HEK293 (cell line): ENCODE results near the gene LCMT1.

Source experiments
- HOXC10 ChIP-seq: sonication (generic); formaldehyde crosslinking; IDR thresholded peaks from 2 replicates; pipeline ENCODE4 v1.8.1; 2023; ENCODE audit warnings: mild to moderate bottlenecking, missing genetic modification reagents
- MYNN ChIP-seq: fragments of 450-650 bp; formaldehyde crosslinking; IDR thresholded peaks from 2 replicates; pipeline ENCODE4 v1.5.1; 2016; ENCODE audit warnings: missing biosample characterization, missing genetic modification characterization, borderline replicate concordance
- OVOL3 ChIP-seq: fragments of 450-650 bp; formaldehyde crosslinking; IDR thresholded peaks from 2 replicates; pipeline ENCODE4 v1.5.1; 2016; ENCODE audit warnings: missing biosample characterization, missing genetic modification characterization
- SALL2 ChIP-seq: fragments of 450-650 bp; formaldehyde crosslinking; IDR thresholded peaks from 2 replicates; pipeline ENCODE4 v1.5.0; 2017; ENCODE audit warnings: missing biosample characterization, mild to moderate bottlenecking, missing genetic modification characterization, borderline replicate concordance
- ZBTB20 ChIP-seq: fragments of 450-650 bp; formaldehyde crosslinking; IDR thresholded peaks from 2 replicates; pipeline ENCODE4 v1.5.1; 2016; ENCODE audit warnings: missing biosample characterization, missing genetic modification characterization
- ZFP69B ChIP-seq: fragments of 450-650 bp; formaldehyde crosslinking; IDR thresholded peaks from 2 replicates; pipeline ENCODE4 v1.5.1; 2016; ENCODE audit warnings: missing biosample characterization, missing genetic modification characterization
- ZNF174 ChIP-seq: fragments of 450-650 bp; formaldehyde crosslinking; IDR thresholded peaks from 2 replicates; pipeline ENCODE4 v1.5.0; 2017; ENCODE audit warnings: missing biosample characterization, mild to moderate bottlenecking, missing genetic modification characterization
- ZNF23 ChIP-seq: fragments of 450-650 bp; formaldehyde crosslinking; IDR thresholded peaks from 2 replicates; pipeline ENCODE4 v1.5.1; 2016; ENCODE audit warnings: missing biosample characterization, missing genetic modification characterization, borderline replicate concordance
- ZNF239 ChIP-seq: fragments of 450-650 bp; formaldehyde crosslinking; IDR thresholded peaks from 2 replicates; pipeline ENCODE4 v1.5.1; 2016; ENCODE audit warnings: missing biosample characterization, missing genetic modification characterization
- ZNF335 ChIP-seq: fragments of 450-650 bp; formaldehyde crosslinking; conservative IDR thresholded peaks from 2 replicates; pipeline ENCODE4 v1.5.1; 2016; ENCODE audit warnings: missing biosample characterization, missing genetic modification characterization
- ZNF629 ChIP-seq: fragments of 450-650 bp; formaldehyde crosslinking; IDR thresholded peaks from 2 replicates; pipeline ENCODE4 v1.5.1; 2017; ENCODE audit warnings: missing biosample characterization, missing genetic modification characterization
- TF ChIP-seq, protein P1 (sequence below): fragments of 450-650 bp; formaldehyde crosslinking; IDR thresholded peaks from 2 replicates; pipeline ENCODE4 v1.5.1; 2016; ENCODE audit warnings: missing biosample characterization, missing genetic modification characterization
- TF ChIP-seq, protein P2 (sequence below): fragments of 450-650 bp; formaldehyde crosslinking; conservative IDR thresholded peaks from 2 replicates; pipeline ENCODE4 v1.5.1; 2016; ENCODE audit warnings: low read depth, missing biosample characterization, missing genetic modification characterization
- TF ChIP-seq, protein P3 (sequence below): fragments of 450-650 bp; formaldehyde crosslinking; IDR thresholded peaks from 2 replicates; pipeline ENCODE4 v1.5.1; 2016; ENCODE audit warnings: missing biosample characterization, missing genetic modification characterization, borderline replicate concordance
- TF ChIP-seq, protein P4 (sequence below): fragments of 450-650 bp; formaldehyde crosslinking; IDR thresholded peaks from 2 replicates; pipeline ENCODE4 v1.5.1; 2016; ENCODE audit warnings: missing biosample characterization, missing genetic modification characterization
- TF ChIP-seq, protein P5 (sequence below): fragments of 450-650 bp; formaldehyde crosslinking; IDR thresholded peaks from 2 replicates; pipeline ENCODE4 v1.5.1; 2016; ENCODE audit warnings: missing biosample characterization, missing genetic modification characterization, low read depth
- TF ChIP-seq, protein P6 (sequence below): sonication (generic); formaldehyde crosslinking; IDR thresholded peaks from 2 replicates; pipeline ENCODE4 v1.8.1; 2022; ENCODE audit warnings: mild to moderate bottlenecking, moderate library complexity, missing genetic modification reagents
- TF ChIP-seq, protein P7 (sequence below): fragments of 450-650 bp; formaldehyde crosslinking; IDR thresholded peaks from 2 replicates; pipeline ENCODE4 v1.5.1; 2016; ENCODE audit warnings: missing biosample characterization, missing genetic modification characterization

LCMT1 gene

DNA sequence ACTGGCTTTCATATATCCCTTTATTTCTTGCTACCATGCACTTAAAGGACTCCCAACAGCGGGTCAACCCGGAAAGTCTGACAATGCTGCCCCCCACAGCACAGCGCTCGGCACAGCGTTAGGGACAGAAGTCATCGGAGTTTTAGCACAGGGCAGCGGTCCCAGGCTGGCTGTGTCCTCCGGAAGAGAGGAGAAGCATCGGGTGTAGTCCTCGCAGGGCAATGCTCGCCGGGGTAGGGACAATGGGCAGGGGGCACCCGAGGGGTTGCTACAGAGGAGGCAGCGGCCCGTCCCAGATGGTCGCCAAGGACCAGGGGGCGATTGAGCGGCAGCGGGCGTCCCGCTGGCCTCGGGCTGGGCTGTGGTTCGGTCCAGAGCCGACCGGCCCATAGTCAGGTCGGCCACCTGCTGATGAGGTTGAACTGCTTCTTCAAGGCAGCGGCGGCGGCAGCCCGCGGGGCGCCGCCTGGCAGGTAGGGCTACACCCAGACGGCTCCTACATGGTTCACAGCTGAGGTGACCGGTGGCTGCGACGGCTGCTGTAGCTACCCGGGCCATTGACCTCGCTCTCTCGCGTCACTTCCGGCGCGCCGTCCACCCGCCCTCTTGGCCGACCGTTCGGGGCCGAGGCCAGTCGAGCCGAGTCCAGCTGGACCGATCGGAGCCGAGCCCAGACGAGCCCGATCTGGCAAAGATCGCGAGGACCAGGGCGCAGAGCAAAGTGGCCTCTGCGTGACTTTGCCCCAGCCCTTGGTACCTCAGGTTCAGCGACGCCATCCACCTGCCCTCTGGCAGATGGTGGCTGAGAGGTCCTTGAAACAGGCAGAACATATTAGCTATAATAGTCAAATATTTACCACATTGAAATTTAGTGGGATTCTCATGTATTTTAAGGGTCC lies 4.7 kb upstream of the LCMT1 start (continued):
- TF ChIP-seq, protein P1, sequence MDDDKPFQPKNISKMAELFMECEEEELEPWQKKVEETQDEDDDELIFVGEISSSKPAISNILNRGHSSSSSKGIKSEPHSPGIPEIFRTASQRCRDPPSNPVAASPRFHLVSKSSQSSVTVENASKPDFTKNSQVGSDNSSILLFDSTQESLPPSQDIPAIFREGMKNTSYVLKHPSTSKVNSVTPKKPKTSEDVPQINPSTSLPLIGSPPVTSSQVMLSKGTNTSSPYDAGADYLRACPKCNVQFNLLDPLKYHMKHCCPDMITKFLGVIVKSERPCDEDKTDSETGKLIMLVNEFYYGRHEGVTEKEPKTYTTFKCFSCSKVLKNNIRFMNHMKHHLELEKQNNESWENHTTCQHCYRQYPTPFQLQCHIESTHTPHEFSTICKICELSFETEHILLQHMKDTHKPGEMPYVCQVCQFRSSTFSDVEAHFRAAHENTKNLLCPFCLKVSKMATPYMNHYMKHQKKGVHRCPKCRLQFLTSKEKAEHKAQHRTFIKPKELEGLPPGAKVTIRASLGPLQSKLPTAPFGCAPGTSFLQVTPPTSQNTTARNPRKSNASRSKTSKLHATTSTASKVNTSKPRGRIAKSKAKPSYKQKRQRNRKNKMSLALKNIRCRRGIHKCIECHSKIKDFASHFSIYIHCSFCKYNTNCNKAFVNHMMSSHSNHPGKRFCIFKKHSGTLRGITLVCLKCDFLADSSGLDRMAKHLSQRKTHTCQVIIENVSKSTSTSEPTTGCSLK (tag by site-specific recombination) = no peak
- TF ChIP-seq, protein P2, sequence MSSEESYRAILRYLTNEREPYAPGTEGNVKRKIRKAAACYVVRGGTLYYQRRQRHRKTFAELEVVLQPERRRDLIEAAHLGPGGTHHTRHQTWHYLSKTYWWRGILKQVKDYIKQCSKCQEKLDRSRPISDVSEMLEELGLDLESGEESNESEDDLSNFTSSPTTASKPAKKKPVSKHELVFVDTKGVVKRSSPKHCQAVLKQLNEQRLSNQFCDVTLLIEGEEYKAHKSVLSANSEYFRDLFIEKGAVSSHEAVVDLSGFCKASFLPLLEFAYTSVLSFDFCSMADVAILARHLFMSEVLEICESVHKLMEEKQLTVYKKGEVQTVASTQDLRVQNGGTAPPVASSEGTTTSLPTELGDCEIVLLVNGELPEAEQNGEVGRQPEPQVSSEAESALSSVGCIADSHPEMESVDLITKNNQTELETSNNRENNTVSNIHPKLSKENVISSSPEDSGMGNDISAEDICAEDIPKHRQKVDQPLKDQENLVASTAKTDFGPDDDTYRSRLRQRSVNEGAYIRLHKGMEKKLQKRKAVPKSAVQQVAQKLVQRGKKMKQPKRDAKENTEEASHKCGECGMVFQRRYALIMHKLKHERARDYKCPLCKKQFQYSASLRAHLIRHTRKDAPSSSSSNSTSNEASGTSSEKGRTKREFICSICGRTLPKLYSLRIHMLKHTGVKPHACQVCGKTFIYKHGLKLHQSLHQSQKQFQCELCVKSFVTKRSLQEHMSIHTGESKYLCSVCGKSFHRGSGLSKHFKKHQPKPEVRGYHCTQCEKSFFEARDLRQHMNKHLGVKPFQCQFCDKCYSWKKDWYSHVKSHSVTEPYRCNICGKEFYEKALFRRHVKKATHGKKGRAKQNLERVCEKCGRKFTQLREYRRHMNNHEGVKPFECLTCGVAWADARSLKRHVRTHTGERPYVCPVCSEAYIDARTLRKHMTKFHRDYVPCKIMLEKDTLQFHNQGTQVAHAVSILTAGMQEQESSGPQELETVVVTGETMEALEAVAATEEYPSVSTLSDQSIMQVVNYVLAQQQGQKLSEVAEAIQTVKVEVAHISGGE = peak; percentile 88
- TF ChIP-seq ZNF23 (tag by site-specific recombination) (no peak), MYNN (tag by site-specific recombination) (no peak), HOXC10 (no peak), ZNF174 (tag by site-specific recombination) (no peak), ZNF239 (tag by site-specific recombination) (no peak), ZFP69B (peak; percentile 48; the same call in 1 of the 2 replicates), ZNF629 (tag by site-specific recombination) (peak; percentile 85), SALL2 (tag by site-specific recombination) (no peak), ZNF335 (tag by site-specific recombination) (peak; percentile 83), ZBTB20 (tag by site-specific recombination) (peak; percentile 44; the same call in 1 of the 2 replicates), OVOL3 (no peak)
- TF ChIP-seq, protein P3, sequence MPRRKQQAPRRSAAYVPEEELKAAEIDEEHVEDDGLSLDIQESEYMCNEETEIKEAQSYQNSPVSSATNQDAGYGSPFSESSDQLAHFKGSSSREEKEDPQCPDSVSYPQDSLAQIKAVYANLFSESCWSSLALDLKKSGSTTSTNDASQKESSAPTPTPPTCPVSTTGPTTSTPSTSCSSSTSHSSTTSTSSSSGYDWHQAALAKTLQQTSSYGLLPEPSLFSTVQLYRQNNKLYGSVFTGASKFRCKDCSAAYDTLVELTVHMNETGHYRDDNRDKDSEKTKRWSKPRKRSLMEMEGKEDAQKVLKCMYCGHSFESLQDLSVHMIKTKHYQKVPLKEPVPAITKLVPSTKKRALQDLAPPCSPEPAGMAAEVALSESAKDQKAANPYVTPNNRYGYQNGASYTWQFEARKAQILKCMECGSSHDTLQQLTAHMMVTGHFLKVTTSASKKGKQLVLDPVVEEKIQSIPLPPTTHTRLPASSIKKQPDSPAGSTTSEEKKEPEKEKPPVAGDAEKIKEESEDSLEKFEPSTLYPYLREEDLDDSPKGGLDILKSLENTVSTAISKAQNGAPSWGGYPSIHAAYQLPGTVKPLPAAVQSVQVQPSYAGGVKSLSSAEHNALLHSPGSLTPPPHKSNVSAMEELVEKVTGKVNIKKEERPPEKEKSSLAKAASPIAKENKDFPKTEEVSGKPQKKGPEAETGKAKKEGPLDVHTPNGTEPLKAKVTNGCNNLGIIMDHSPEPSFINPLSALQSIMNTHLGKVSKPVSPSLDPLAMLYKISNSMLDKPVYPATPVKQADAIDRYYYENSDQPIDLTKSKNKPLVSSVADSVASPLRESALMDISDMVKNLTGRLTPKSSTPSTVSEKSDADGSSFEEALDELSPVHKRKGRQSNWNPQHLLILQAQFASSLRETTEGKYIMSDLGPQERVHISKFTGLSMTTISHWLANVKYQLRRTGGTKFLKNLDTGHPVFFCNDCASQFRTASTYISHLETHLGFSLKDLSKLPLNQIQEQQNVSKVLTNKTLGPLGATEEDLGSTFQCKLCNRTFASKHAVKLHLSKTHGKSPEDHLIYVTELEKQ (tag by site-specific recombination) = 0 out of 2 replicates have a peak, but pooled peaks have one; percentile 35
- TF ChIP-seq, protein P4, sequence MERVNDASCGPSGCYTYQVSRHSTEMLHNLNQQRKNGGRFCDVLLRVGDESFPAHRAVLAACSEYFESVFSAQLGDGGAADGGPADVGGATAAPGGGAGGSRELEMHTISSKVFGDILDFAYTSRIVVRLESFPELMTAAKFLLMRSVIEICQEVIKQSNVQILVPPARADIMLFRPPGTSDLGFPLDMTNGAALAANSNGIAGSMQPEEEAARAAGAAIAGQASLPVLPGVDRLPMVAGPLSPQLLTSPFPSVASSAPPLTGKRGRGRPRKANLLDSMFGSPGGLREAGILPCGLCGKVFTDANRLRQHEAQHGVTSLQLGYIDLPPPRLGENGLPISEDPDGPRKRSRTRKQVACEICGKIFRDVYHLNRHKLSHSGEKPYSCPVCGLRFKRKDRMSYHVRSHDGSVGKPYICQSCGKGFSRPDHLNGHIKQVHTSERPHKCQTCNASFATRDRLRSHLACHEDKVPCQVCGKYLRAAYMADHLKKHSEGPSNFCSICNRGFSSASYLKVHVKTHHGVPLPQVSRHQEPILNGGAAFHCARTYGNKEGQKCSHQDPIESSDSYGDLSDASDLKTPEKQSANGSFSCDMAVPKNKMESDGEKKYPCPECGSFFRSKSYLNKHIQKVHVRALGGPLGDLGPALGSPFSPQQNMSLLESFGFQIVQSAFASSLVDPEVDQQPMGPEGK (tag by site-specific recombination) = peak; percentile 28
- TF ChIP-seq, protein P5, sequence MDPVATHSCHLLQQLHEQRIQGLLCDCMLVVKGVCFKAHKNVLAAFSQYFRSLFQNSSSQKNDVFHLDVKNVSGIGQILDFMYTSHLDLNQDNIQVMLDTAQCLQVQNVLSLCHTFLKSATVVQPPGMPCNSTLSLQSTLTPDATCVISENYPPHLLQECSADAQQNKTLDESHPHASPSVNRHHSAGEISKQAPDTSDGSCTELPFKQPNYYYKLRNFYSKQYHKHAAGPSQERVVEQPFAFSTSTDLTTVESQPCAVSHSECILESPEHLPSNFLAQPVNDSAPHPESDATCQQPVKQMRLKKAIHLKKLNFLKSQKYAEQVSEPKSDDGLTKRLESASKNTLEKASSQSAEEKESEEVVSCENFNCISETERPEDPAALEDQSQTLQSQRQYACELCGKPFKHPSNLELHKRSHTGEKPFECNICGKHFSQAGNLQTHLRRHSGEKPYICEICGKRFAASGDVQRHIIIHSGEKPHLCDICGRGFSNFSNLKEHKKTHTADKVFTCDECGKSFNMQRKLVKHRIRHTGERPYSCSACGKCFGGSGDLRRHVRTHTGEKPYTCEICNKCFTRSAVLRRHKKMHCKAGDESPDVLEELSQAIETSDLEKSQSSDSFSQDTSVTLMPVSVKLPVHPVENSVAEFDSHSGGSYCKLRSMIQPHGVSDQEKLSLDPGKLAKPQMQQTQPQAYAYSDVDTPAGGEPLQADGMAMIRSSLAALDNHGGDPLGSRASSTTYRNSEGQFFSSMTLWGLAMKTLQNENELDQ (tag by site-specific recombination) = no peak
- TF ChIP-seq, protein P6, sequence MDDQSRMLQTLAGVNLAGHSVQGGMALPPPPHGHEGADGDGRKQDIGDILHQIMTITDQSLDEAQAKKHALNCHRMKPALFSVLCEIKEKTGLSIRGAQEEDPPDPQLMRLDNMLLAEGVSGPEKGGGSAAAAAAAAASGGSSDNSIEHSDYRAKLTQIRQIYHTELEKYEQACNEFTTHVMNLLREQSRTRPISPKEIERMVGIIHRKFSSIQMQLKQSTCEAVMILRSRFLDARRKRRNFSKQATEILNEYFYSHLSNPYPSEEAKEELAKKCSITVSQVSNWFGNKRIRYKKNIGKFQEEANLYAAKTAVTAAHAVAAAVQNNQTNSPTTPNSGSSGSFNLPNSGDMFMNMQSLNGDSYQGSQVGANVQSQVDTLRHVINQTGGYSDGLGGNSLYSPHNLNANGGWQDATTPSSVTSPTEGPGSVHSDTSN (CRISPR knock-in tag) = peak; percentile 59; the same call in 1 of the 2 replicates
- TF ChIP-seq, protein P7, sequence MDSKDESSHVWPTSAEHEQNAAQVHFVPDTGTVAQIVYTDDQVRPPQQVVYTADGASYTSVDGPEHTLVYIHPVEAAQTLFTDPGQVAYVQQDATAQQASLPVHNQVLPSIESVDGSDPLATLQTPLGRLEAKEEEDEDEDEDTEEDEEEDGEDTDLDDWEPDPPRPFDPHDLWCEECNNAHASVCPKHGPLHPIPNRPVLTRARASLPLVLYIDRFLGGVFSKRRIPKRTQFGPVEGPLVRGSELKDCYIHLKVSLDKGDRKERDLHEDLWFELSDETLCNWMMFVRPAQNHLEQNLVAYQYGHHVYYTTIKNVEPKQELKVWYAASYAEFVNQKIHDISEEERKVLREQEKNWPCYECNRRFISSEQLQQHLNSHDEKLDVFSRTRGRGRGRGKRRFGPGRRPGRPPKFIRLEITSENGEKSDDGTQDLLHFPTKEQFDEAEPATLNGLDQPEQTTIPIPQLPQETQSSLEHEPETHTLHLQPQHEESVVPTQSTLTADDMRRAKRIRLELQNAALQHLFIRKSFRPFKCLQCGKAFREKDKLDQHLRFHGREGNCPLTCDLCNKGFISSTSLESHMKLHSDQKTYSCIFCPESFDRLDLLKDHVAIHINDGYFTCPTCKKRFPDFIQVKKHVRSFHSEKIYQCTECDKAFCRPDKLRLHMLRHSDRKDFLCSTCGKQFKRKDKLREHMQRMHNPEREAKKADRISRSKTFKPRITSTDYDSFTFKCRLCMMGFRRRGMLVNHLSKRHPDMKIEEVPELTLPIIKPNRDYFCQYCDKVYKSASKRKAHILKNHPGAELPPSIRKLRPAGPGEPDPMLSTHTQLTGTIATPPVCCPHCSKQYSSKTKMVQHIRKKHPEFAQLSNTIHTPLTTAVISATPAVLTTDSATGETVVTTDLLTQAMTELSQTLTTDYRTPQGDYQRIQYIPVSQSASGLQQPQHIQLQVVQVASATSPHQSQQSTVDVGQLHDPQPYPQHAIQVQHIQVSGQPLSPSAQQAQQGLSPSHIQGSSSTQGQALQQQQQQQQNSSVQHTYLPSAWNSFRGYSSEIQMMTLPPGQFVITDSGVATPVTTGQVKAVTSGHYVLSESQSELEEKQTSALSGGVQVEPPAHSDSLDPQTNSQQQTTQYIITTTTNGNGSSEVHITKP (tag by site-specific recombination) = peak; percentile 90
